ENCODE data around the gene MYO5B.
"Not testable (repeated sequence)": the region's sequence is repeated elsewhere in the genome, so short reads cannot be mapped to it uniquely, and the experiment has no call there.

Gene MYO5B

GRCh38 chr18:49838381-49838780 is 356.6 kb downstream of the MYO5B start:
- no peak for DNase-seq (ENCODE audit: low read depth)
- no peak for TF ChIP-seq CTCF (IDR thresholded peaks at IDR 0.05; ENCODE audit: control insufficient read depth, extremely low read depth, insufficient read depth)
- H3K4me3 ChIP-seq (ENCODE audit: low read depth, low read length) = no peak overlapping the region

- no peak for DNase-seq (ENCODE audit: low read depth)
Observed at GRCh38 chr18:49837889-49838288, 357.1 kb downstream of the MYO5B start.

GRCh38 chr18:49837316-49837835 is 357.6 kb downstream of the MYO5B start:
- H3K4me3 ChIP-seq (ENCODE audit: low read depth, low read length); DNase-seq (ENCODE audit: low read depth): not testable (repeated sequence)

More at GRCh38 chr18:49837889-49838288, 357.1 kb downstream of the MYO5B start:
- H3K4me3 ChIP-seq (ENCODE audit: low read depth, low read length) = no peak overlapping the region
- no peak for TF ChIP-seq CTCF (IDR thresholded peaks at IDR 0.05; ENCODE audit: control insufficient read depth, extremely low read depth, insufficient read depth)

- no peak for TF ChIP-seq CTCF (IDR thresholded peaks at IDR 0.05; ENCODE audit: control insufficient read depth, extremely low read depth, insufficient read depth)
- no peak overlapping the region for H3K4me3 ChIP-seq (ENCODE audit: low read depth, low read length)
- DNase-seq (ENCODE audit: low read depth) = no peak
Observed at GRCh38 chr18:49835405-49835804, 359.5 kb downstream of the MYO5B start.

GRCh38 chr18:49834258-49834657 is 360.7 kb downstream of the MYO5B start:
- TF ChIP-seq CTCF (IDR thresholded peaks at IDR 0.05; ENCODE audit: control insufficient read depth, extremely low read depth, insufficient read depth) = no peak
- DNase-seq (ENCODE audit: low read depth) = no peak
- no peak overlapping the region for H3K4me3 ChIP-seq (ENCODE audit: low read depth, low read length)

- no peak overlapping the region for H3K4me3 ChIP-seq (ENCODE audit: low read depth, low read length)
- DNase-seq (ENCODE audit: low read depth) = no peak
- TF ChIP-seq CTCF (IDR thresholded peaks at IDR 0.05; ENCODE audit: control insufficient read depth, extremely low read depth, insufficient read depth) = no peak
Observed at GRCh38 chr18:49833814-49834213, 361.1 kb downstream of the MYO5B start.

GRCh38 chr18:49832221-49832647 is 362.7 kb downstream of the MYO5B start:
- TF ChIP-seq CTCF (IDR thresholded peaks at IDR 0.05; ENCODE audit: control insufficient read depth, extremely low read depth, insufficient read depth) = no peak
- no peak for DNase-seq (ENCODE audit: low read depth)
- no peak overlapping the region for H3K4me3 ChIP-seq (ENCODE audit: low read depth, low read length)
